PFSK-1 (cell line): Measurements from ENCODE around the gene TMEM131.

ENCODE experiments used
- FOXP2 ChIP-seq: optimal IDR thresholded peaks from 2 replicates; pipeline ENCODE3; 2011; ENCODE audit warnings: borderline replicate concordance, control low read depth, inconsistent platforms; ENCODE audit not compliant: insufficient read depth; ENCODE audit errors: extremely low read length, extremely low read depth
- POLR2AphosphoS5 ChIP-seq: IDR thresholded peaks from 2 replicates; pipeline ENCODE4 v1.6.1; 2012; ENCODE audit warnings: low read depth, mild to moderate bottlenecking, control low read depth, low read length, moderate library complexity
- SIN3A ChIP-seq: IDR thresholded peaks from 2 replicates; pipeline ENCODE4 v1.6.1; 2012; ENCODE audit warnings: mild to moderate bottlenecking, low read length, moderate library complexity, borderline replicate concordance; ENCODE audit not compliant: insufficient read depth
- TF ChIP-seq, protein P1 (sequence below), 2 experiments: IDR thresholded peaks; 2 replicates each; pipeline versions ENCODE4 v1.6.1 to v1.8.0; 2011 to 2012; ENCODE audit warnings: low read depth in 2 of 2, low read length in 2 of 2, control low read depth in 1 of 2, inconsistent platforms in 1 of 2, mild to moderate bottlenecking in 1 of 2, moderate library complexity in 1 of 2; ENCODE audit not compliant: insufficient read depth in 1 of 2

DNA sequence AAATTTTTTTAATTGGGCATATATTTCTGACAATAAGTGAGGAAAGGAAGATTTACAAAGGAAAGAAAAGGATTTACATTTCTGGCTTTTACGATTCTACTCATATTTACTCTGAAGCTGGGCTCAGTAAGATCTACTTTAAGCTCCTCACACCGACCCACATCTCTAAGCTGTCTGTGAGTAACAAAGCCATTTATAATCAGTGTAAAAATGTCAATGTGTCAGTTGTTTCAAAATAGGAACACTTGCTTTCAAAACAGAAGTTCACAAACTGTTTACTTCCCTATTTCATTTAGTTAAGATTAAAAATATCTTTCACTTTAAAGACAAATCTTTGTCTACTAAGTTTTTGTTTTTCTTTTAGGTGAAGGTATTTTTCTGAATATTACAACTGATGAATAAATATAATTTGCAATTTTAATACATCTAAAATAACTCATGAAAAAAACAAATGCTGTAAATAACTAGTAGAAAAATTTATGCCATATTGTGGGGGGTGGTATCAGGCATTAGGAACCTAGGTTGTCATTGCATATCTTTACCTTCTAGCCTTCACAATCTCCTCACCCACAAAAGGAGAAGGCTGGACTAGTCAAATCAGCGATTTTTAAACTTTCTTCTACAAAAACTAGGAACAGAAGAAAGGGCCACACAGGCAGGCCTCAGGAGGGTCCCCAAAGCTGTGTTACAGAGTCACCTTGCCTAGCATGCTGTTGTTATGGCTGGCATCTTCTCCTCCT is 64.5 kb downstream of the TMEM131 start:
- TF ChIP-seq POLR2AphosphoS5, result no peak
- TF ChIP-seq, protein P1, sequence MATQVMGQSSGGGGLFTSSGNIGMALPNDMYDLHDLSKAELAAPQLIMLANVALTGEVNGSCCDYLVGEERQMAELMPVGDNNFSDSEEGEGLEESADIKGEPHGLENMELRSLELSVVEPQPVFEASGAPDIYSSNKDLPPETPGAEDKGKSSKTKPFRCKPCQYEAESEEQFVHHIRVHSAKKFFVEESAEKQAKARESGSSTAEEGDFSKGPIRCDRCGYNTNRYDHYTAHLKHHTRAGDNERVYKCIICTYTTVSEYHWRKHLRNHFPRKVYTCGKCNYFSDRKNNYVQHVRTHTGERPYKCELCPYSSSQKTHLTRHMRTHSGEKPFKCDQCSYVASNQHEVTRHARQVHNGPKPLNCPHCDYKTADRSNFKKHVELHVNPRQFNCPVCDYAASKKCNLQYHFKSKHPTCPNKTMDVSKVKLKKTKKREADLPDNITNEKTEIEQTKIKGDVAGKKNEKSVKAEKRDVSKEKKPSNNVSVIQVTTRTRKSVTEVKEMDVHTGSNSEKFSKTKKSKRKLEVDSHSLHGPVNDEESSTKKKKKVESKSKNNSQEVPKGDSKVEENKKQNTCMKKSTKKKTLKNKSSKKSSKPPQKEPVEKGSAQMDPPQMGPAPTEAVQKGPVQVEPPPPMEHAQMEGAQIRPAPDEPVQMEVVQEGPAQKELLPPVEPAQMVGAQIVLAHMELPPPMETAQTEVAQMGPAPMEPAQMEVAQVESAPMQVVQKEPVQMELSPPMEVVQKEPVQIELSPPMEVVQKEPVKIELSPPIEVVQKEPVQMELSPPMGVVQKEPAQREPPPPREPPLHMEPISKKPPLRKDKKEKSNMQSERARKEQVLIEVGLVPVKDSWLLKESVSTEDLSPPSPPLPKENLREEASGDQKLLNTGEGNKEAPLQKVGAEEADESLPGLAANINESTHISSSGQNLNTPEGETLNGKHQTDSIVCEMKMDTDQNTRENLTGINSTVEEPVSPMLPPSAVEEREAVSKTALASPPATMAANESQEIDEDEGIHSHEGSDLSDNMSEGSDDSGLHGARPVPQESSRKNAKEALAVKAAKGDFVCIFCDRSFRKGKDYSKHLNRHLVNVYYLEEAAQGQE (IDR thresholded peaks at IDR 0.05; ENCODE audit: insufficient read depth in 1 of 2, low read depth in 2 of 2, low read length in 2 of 2), result no peak
- no peak for TF ChIP-seq FOXP2
- no peak for TF ChIP-seq SIN3A
